Activated T-helper 1 cell treated with Interleukin-2 at 50 U/mL for 16 hours (primary cell): Measurements from ENCODE around the gene LYPD5.
"Not testable (repeated sequence)": the region's sequence is repeated elsewhere in the genome, so short reads cannot be mapped to it uniquely, and the experiment has no call there.

Experiments used
- DNase-seq: peaks from one replicate; pipeline ENCODE4 v3.0.0-alpha.2; 2020; ENCODE audit warnings: low read depth

Gene LYPD5

GRCh38 chr19:43778651-43779050 is 23.6 kb downstream of the LYPD5 start:
- DNase-seq, result no peak

DNA sequence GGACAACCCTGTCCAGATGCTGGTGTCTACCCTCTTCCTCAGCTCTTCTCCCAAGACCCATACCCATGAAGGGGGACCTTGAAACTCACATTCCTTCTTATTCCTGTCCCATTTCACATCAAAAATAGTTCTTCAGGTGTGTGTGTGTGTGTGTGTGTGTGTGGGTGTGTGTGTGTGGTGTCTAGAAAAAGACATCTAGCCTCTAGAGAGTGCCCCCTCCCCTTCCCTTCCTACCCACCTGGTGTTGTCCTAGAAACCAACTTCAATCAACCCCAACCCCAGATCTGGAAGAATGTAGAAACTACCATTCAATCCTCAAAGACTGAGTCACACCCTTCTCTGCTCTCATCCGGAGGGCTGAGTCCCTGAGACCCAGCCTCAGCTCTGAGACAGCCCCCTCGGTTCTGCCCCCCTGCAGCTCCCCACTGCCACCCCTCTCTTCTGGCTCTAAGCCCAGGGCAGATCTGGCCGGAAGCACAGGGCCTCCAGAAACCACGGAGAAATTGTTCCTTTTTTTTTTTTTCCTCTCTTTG is 25.0 kb downstream of the LYPD5 start:
- no peak for DNase-seq

GRCh38 chr19:43776286-43776685 is 26.0 kb downstream of the LYPD5 start:
- DNase-seq, result no peak

DNA sequence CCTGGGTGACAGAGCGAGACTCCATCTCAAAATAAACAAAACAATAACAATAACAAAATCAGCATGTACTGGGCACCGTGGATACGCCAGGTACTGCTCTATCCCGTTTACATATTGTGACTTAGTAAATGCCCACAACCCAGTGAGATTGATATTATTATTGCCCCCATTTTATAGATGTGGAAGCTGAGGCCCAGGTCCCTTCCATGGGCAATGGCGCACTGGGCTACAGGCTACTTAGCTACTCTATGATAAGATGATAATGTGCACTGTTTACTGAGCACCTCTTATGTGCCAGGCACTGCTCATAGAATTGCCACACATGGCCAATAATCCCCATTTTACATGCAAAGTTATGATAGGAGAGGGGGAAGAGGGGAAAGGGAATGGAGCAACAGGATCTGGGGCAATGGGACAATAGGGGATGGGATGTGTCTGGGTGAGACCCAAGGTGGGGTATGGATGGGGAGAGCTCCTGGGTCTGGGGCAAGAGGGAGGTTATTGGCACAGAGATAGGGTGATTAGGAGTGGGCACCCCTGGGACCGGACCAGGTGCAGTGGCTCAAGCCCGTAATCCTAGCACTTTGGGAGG is 26.9 kb downstream of the LYPD5 start:
- DNase-seq, result no peak

GRCh38 chr19:43774940-43775258 is 27.3 kb downstream of the LYPD5 start:
- not testable (repeated sequence) for DNase-seq

GRCh38 chr19:43774103-43774939 is 27.9 kb downstream of the LYPD5 start:
- DNase-seq, result no peak

GRCh38 chr19:43773725-43774102 is 28.5 kb downstream of the LYPD5 start:
- DNase-seq, result no peak

DNA sequence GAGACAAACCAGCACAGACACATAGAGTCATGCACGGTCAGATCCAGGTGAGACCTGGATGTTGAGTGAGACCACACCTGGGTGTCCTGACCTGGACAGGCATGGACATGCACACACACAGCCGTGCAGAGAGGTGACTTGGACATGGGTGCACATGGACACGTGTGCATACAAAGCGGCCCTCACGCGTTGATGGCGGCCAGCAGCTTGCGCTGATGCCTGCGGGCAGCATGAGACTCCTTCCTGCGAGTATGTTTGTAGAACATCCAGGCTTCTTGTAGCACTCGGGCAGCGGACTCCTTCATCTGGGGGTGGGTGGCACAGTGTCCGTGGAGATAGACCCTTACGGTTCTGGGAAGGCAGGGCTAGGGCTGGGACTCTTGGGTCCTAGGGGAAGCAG is 33.0 kb downstream of the LYPD5 start:
- no peak for DNase-seq

DNA sequence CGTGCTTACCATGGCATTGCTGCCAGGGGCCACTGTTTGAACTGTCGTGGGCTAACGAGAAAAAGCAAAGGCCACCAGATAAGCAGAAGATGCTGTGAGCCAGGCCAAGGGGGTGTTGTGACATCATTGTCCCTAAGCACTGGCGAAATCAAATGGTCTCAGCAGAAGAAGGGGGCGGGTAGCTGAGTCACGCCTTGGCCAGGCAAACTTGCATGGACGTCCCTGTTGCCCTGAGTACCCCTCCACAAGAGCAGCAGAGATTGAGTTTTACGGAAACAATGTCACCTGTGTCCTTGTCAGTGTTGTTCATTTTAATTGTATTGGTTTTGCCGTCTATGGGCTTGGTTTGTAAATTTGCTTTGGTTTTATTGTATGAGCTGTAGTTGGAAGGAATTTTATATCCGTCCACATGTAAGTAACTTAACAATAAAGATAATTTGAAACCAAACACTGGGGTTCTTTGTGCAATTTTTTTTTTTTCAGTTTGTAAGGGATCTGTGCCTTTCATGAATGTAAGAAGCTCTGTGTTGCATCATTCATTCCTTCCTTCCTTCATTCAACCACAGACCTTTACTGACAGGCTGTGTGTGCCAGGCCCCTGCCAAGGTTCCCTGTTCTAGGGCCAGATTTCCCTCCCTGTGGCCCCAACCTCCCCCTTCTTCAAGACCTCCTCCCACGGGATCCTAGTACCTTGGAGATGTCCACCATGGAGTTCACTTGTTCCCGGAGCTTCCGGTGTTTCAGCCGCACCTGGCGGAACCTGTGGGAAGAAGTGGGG is 33.8 kb downstream of the LYPD5 start:
- DNase-seq, result no peak

DNA sequence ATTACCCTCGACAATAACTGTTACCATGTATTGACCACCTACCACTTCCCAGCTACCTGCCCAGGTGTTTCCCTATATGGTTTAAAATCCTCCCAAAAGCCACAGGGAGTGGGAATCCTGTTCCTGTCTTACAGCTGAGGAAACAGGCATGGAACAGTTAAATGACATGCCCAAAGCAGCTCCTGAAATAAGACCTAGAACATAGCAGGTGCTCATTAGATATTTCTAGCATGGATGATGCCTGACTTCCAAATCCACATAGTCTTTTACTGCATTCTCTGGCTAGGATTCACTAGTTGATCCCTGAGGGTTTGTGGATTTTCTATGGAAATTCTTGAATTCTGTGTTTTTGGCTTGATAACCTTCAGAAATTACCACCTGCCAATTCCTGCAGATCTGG is 34.4 kb downstream of the LYPD5 start:
- no peak for DNase-seq

DNA sequence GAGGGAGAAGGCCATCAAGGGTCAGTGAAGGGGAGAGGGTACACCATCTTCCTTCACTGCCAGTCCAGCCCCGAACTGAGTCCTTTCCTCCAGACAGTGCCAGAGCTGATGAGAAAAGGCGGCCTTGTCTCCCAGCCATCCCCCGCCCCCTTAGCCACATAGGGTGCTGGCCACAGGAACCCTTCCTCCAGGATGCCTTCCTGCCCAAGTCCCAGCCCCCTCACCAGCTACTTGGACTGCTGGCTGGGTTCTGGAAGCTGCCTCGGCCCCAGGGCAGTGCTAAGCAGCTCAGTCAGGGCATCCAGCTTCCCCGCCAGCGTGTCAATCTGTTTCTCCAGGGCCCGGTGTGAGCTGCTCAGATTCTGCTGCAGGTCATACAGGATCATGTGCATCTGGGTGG is 34.9 kb downstream of the LYPD5 start:
- no peak for DNase-seq

GRCh38 chr19:43766755-43767043 is 35.5 kb downstream of the LYPD5 start:
- no peak for DNase-seq

DNA sequence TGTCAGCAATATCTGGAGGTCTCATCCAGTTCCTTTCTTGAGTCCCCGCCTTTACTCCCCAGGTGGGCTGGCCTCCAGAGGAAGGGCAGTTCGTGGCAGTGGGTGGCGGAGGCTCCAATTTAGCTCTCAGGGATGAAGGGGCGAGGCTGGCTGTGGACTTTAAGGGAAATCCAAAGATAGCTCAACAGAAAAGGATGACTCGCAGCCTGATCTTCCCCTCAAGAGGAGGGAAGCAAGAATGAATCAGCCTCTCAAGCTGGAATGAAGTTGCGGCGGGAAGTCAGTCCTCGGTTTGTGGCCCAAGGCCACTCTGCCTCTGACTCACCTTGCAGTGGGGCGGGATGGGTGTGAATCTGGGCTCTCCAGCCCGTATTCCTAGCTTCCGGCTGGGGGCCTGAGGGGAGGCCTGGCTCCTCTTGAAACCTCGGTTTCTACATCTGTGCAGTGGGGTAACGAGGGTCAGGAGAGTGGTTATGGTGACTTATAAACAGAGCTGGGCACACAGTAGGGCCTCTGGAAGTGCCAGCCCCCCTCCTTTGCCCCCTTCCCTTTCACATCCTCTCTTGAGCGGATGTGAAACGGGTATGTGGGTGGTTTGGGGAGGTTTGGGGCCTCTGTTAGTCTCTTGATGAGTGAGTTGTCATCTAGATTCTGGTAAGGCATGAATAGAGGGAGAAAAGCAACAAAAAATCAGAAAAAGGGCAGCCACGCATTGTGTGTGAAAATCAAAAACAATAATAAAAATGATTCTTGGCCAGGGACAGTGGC is 37.0 kb downstream of the LYPD5 start:
- DNase-seq, result peak; percentile 58

DNA sequence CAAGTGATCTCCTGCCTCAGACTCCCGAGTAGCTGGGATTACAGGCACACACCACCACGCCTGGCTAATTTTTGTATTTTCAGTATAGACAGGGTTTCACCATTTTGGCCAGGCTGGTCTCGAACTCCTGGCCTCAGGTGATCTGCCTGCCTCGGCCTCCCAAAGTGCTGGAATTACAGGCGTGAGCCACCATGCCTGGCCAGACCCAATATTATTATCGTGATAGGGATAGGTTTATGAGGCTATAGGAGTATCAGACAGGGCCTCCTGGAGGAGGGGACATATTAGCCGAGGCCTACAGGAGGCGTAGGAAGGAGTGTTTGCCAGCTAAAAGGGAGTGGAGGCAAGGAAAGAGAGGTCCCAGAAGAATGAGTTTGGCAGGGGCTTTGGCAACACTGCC is 37.6 kb downstream of the LYPD5 start:
- DNase-seq, result not testable (repeated sequence)

DNA sequence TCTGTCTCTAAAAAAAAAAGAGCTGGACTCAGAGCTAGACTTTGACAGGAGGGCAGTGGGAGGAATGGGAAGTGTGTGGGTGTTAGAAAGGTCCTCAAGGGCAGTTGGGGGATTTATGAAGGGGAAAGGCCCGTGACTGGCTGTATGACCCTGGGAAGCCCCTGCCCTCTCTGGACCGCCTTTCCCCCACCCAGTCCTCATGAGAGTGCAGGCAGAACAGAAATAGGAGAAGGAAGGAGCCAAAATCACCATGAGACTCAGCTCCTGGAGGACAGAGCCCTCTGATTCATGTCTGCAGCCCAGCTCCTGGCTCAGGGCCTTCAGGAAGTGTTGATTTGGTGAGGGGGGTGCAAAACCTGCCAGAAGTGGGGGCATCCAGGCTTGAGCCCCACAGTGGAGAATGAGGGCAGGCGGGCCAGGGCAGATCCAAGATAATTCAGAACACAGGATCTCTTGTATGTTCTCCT is 38.7 kb downstream of the LYPD5 start:
- no peak for DNase-seq

DNA sequence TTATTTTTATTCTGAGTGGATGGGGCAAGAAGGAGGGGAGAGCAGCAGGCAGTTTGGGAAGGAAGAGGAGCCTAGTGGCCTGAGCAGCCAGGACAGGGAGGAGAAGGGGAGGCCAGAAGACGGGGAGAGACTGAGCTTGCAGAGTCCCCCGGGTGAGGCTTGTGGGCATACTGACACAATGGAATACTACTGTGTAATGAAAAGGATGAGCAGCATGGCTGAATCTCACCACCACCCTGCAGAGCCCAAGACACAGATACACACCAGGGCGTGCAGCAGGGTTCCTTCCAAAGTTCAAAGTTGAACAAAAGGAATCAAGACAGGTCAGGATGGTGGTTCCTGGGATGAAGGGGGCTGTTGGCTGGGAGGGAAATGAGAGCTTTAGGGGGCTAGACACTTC is 39.4 kb downstream of the LYPD5 start:
- DNase-seq, result no peak

GRCh38 chr19:43760941-43761340 is 41.3 kb downstream of the LYPD5 start:
- no peak for DNase-seq

DNA sequence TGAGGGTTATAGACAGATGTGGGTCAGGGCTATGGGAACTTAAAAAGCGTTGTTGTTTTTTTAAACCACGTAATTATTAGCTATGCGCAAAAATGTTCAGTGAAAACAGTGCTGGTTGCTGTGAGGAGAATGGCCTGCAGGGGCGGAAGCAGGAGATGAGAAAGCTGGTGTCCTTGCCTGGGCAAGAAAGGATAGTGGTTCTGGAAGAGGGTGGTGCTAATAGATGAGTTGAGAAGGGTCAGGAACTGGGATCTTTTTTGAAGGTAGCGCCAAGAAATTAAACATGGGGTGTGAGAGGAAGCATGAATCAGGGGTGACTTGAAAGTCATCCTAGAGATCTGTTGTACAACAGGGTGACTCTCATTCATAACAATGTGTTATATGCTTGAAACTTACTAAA is 42.7 kb downstream of the LYPD5 start:
- no peak for DNase-seq

GRCh38 chr19:43755256-43755801 is 46.9 kb downstream of the LYPD5 start:
- DNase-seq, result peak; percentile 64

DNA sequence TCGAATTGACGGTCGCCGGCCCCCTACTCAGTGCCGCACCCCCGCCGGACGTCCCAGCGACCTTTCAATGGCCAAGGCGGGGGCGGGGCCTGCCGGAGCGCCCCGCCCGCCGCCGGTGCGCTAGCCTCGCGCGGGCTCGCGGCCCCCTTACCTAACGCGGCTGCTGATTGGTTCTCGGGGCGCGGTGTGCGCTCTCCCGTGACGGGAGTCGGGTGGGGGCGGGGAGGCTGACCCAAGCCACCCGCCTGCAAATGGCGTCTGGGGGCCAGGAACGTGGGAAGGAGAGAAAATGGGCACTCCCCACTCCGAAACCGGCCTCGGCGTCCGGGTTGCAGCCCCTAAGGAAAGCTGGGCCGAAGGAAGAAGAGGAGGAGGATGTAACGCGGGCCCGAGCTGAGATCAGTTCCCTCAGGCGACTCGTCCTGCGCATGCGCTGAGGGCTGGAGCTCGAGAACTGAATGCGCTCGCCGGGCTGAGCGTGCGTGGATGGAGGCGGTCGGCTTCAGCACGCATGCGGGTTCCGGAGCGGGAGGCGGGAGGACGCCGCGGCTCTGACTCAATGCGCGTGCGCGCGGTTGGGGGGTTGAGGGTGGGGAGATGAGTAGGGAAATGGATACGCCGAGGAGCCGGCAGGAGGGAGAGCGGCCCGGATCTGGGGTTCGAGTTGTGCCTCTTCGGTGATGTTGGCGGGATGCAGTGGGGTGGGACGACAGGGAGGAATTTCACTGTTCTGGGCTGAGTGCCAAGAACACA is 47.6 kb downstream of the LYPD5 start, which contains the start of gene SMG9:
SMG9 (minus strand) TSS at position 460 of the 753 bp plus-strand sequence. CDS start 4,221 bp downstream, outside the sequence.
- peak; percentile 99 for DNase-seq

GRCh38 chr19:43754253-43754502 is 48.1 kb downstream of the LYPD5 start:
- no peak for DNase-seq
